Gastrocnemius medialis (tissue), 4 donors: ENCODE results near the gene MYO1G.

ENCODE experiments used
- CTCF ChIP-seq, 5 experiments: fragments of 450-650 bp in 3 of 5; fragments of 200-600 bp in 2 of 5; sonication (generic) in 2 of 5; IDR thresholded peaks in 4 of 5; conservative IDR thresholded peaks in 1 of 5; 1 replicate in 4 of 5; 2 replicates in 1 of 5; pipeline ENCODE4 v1.5.1; 2016 to 2019; ENCODE audit warnings: antibody characterized with exemption in 5 of 5, mild to moderate bottlenecking in 3 of 5, moderate library complexity in 3 of 5
- POLR2A ChIP-seq, 2 donors: fragments of 450-650 bp; IDR thresholded peaks; one replicate each; pipeline ENCODE4 v1.6.1; 2017; ENCODE audit warnings: antibody characterized with exemption in 2 of 2, mild to moderate bottlenecking in 2 of 2, moderate library complexity in 2 of 2

- no peak for TF ChIP-seq CTCF (IDR thresholded peaks at IDR 0.05 in 4 of 5, conservative IDR thresholded peaks at IDR 0.05 in 1 of 5)
- no peak for TF ChIP-seq POLR2A (IDR thresholded peaks at IDR 0.05)
Measured at GRCh38 chr7:44969049-44969700, 9.6 kb downstream of the MYO1G start.
